Glomerular visceral epithelial cell (primary cell): Measurements from ENCODE around the gene DOCK9.

Experiments
- DNase-seq: peaks from one replicate; pipeline ENCODE4 v3.0.0-alpha.2; 2016; ENCODE audit errors: extremely low spot score

Gene DOCK9

DNA sequence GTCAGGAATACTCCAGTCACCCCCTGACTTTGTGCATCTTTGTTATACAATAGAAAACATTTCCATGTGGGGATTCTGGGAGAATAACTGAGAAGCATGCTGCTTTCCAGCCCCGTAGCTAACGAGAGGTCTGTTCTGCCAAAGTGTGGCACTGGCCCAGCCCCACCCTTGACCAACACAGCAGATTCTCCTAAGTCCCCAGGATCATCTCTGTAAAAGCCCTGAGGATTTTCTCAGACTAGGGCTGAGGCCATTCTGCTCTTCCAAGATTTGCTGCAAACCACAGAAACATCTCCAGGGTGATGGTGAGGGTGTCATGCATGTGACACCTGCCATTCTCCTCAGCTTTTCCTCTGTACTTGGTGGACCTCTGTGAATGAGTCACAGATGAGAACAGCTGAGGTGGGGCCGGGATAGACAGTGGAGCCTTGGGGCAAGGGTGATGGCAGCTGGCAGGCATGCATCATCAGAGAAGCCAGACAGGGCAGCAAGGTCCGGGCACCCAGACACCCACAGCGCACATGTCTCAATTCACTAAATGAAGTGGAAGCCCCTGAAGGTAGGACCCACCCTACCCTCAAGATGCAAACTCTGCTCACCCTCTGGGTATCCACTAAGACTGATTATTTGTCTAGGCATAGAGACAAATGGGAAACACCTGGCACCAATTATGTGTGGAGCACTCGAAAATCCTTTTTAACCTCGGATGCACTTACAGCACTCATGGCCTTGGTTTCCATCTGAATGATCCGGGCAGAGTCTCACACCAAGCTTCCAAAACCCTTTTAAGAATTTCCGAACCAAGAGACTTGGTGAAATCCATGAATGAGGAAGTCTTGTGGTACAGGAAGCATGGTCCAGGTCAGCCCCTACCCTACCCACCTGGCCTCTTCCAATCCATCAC, 20.1 kb upstream of the DOCK9 start:
- peak; percentile 87 for DNase-seq

DNA sequence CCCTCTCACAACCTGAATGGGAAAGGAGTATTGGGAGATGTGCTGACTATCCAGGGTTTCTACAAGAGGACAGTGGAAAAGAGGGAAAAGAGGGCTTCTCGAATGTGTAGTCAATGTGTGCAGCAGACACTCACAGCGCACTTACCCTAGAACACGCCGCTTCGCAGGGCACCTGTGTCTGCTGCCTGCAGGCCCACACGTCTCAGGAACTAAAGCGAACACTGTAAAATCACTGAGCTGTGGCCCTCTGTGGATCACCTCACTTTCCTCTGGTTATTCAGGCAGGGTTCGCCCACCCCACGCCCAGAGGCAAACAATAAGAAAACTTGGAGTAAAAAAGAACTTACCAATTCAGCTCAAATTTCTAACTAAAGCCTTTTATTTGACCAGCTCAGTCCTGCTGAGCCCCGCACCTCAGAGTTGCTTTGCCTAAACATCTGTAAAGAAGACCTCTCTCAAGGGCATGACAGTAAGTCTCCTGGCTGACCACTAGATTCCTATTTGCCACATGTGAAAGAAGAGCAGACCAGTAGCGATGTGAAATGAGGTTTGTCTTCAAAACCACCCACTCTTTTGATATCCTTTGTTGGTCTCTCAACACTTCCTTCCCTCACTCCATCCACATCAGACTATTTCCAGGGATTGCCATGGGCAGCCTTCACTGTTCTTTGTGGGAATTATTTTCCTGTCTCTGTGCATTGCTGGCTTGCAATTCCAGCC, 19.3 kb upstream of the DOCK9 start:
- no peak for DNase-seq

DNA sequence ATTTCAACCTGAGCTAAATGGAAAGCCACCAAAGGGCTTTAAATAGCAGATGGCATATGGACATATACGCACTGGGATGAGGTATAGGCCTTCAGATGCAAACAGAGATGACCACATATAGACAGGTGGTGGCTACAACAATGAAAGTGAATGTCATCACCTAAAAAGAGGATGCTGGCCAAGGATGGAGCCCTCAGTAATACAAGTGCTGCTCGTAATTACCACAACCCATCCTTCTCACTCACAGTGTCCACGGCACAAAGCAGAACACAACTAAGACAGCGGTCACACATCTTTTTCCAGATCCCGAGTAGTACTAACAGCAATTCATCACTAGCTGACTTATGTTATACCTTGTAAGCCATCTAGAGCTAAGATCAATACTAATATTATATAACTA, 18.2 kb upstream of the DOCK9 start:
- no peak for DNase-seq

DNA sequence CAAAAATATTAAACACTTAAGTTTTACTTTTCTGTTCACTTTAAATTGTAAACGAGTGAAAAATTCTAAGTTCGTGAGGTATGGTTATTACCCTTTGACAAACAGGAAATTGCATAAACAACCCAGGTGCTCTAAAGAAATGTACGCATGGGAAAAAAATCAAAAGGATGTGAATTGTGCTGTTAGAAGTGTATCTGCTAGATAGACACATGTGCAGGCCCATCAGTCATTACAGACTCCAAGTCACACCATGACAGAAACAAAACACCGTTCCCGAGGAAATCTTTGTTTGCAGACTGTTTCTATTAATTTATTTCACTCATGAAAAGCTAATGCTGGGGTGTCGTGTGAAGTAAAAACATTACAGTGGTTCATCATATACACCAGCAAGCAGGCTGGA, 17.0 kb upstream of the DOCK9 start:
- no peak for DNase-seq

DNA sequence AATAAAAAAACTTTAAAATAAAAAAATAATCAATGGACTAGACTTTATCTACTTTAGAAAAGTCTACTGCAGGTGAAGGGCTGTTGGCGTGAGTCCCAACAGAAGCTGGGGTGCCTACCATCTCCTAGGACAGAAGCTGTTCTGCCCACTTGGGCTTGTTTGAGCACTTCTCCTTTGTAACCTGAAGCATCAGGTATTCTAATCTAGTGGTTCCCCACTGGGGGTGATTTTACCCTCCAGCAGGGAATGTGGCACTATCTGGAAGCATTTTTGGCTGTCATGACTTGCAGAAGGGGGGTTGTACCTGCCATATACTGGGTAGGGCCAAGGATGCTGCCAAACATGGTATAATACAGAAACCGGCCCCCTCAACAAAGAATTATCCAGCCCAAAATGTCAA, 16.2 kb upstream of the DOCK9 start:
- no peak for DNase-seq

DNA sequence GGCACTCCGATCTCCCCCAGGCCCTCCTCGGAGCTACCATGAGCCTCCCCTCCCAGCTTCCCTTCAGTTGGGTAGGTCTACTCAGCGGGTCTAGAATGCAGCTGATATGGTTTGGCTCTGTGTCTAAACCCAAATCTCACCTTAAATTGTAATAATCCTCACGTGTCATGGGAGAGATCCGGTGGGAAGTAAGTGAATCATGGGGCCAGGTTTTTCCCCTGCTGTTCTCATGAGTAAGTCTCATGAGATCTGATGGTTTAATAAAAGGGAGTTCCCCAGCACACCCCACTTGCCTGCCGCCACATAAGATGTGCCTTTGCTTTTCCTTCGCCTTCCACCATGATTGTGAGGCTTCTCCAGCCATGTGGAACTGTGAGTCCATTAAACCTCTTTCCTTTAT, 14.5 kb upstream of the DOCK9 start:
- peak; percentile 73 for DNase-seq

DNA sequence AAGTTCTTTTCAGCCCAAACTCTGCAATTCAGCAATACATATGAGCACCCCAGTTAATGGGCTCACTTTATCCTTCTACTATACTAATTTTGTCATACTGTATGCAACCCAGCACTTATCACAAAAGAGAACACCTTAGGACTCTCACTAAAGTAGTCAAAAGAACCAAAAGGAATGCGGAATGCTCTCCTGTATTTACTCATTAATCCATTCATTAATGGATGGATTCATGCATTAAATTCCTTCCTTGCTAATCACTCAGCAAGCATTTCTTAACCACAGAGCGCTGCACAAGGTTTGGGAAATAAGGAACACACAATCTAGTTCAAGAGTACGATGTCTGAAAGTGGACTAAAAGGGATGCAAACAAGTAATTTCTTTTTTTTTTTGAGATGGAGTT, 12.8 kb upstream of the DOCK9 start:
- DNase-seq = no peak

DNA sequence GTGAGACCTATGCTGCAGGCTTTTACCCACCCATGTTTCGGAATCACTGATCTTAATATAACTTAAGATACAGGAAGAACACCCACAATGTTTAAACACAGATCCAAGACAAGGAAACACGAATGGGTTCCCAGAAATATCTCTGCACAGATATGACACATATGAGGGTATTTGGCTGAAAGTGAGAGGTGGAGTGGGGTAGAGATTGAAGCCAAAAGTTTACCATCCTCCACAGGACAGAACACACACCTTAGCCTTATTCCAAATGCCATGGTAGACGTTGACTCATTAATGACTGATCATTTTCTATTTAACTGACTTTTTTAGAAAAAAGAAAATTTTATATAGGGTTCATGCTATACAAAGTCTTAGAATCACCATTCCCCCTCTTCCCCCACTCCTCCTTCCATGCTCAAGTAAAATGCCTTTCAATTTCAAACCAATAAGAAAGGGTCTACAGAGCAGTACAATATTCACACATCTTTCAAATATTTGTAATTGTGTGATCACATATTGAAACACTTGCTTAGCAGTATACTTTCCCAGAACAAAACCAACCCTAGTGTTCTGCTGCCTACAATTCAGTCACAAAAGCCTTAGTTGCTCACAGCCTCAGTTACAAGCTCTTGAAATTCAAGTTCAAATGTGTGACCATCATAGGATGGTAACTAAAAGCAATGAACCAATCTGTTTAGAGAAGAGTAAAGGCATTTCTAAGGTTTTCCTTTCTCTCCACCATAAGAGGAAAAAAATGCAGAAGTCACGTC, 11.8 kb upstream of the DOCK9 start:
- no peak for DNase-seq

DNA sequence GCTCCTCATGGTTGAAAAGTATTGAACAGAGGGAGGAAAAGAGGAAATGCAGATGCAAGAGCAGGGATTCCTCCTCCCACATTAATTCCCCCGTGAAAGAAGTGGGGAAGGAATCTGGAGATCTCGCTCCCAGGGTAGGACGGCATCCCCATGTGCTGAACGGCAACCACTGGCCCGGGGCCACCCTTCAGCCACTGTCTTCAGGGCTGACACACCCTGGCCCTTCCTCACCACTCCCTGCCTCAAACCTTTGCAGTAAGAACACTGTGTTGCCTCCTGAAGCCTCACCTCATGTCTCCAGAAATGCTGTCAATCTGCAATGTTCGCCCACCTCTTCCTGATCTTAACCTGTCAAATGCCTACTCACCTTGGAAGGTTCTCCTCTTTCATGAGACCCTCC, 10.9 kb upstream of the DOCK9 start:
- no peak for DNase-seq

DNA sequence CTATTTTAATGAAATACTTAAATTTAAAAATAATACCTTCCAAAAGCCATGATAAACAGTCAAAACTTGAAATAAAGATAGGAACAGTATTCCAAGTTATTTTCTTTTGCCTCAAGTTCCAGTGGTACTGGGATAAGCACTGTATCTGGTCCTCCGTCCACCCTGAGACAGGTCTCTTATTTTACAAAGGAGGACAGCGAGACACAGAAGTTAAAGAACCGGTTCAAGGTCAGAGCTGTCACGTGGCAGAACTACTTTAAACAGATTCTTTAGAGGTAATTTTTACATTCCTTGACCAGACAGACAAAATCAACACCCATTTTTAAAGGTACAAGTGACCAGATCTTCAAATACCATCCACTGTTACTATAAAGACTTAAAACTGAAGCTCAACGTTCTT, 10.4 kb upstream of the DOCK9 start:
- DNase-seq = no peak

DNA sequence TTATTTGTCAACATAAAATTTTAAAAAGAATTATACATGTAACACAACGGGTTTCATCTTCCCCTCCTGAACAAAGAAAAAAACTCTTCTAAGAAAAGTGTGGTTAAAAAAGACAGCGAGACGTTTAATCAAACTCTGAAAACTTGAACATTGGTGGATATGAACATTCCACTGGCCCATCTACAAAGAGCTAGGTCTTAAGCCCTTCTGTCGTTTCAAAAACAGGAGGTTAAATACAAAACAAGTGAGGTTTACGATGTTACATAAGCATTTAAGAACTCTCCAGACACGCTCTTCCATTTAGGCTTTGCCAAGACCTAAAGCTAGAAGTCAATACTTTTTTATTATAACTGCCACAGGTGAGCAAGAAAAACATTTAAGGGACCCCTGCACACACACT, 9.4 kb upstream of the DOCK9 start:
- DNase-seq = no peak

DNA sequence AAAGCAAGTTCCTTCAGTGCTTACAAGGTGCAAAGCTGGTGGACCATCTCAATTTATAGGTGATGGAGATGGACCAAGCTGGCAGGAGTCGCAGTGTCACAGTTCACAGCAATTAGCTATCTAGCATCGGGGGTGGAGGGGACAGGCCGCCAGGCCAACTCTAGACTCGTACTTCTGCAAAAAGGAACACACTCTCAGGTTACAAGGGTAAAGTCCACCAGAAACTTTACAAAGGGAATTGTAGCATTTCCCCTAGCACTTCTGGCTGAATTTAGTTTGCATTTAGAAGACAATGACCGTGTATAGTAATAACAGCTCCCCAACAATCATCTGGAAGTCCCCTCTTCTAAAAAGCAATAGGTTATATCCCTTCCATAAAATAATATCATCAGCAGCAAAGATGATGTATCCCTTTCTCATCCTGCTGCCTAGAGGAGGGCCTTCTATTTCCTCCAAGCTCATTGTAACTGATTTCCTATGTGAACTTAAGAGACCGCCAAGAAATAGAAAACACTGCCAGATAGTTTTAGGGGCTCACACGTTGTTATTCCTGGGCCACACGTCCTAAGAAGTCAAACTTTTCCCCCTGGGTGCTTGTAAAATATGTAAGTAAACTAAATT, 8.5 kb upstream of the DOCK9 start:
- DNase-seq = no peak

DNA sequence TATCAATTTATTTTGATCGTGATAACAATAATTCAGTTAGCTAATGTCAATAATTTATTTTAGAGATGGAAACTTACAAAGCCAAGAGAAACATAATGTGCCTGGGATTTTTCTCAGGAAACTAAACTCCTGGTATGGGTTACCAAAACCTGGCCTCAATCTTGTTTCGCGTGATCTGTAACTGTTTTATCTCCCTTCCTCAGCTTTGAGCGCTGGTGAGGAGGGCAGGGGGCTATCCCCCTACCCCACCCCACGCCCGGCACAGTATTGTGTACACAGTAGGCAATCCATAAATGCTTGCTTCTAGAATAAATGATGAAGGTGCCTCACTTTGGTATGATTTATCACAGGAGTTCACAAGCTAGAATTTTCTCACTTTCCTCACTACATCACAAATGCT, 7.7 kb upstream of the DOCK9 start:
- DNase-seq = no peak

DNA sequence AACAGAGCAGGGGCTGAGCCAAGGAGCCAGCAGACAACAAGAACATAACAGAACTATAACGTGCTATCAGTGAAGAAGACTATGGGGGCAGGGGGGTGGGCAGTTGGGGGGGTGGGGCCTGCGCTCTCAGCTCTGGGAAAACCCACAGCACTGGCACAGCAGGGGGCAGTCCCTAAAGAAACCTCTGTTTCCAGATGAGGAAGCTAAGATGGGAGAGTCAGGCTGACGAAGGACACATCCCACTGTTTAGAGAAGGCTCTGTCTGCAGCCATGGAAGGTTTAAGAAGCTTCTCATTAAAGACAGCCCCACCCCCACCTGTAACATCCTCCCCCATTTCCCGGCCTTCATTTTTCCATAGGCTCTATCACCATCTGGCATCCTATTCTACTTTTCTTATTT, 7.1 kb upstream of the DOCK9 start:
- no peak for DNase-seq

DNA sequence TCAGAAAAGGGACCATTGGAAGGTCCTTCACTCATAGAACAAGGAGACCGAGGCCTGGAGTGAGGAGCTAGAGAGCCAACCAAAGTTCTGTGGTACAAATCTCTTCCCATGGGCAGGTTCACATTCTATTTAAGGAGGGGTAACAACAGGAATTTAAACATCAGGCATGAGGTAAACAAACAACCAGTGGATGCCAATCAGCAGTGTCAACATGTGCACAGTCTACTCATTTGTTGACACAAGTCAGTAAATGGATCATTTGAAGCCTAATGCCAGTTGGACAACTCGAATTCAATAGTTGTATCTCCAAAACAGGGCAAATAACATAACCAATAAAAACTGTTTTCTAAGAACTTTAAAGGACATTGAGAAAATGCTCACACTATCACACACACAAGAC, 6.3 kb upstream of the DOCK9 start:
- DNase-seq = no peak

DNA sequence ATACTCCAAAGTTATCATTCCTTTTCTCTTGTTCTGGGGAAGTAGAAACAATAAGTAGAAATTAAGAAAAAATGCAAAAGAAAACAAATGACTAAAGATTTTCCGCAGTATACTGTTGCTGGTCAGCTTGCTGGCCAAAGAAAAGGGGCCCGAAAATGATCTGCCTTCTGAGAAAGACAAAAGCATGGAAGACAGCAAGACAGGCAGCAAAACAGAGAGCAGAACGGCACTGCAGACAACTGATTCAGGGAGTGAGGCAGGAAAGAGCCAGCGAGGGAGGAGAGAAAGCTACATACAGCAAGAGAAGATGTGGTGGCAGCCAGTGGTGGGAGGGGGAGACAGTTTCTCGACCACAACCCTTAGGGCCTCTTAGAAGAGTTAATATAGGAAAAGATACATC, 5.3 kb upstream of the DOCK9 start:
- DNase-seq = no peak

DNA sequence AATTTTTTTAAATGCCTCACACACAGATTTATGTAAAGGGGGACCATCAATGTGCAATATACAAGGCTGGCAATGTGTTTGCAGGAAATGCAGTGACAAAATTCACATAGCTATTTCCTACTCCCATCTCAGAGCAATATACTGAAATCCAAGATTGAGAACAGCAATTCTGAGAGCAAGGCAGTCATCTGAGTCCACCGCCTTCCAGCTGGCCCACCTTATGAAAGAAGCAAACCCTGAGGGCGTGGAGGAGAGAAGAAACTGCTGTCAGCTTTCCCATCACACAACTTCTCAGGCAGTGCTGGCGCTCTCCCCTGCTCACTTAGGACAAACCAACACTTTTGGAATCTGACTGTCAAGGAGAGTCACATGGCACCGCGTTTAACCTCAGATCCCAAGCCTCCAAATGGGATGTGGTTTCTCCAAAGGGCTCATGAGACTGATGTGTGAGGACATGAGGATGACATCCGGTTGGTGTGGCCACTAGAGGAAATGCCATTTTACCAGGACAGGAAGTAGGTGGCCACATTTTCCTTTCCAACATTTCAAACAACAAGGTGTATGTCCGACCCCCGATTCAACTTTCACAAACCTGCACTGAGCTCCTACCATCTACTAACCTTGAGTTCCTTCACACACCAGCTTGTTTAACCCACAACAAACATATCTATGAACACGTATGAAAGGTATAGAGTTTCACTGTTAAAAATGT, 3.7 kb upstream of the DOCK9 start:
- peak; percentile 36 for DNase-seq

DNA sequence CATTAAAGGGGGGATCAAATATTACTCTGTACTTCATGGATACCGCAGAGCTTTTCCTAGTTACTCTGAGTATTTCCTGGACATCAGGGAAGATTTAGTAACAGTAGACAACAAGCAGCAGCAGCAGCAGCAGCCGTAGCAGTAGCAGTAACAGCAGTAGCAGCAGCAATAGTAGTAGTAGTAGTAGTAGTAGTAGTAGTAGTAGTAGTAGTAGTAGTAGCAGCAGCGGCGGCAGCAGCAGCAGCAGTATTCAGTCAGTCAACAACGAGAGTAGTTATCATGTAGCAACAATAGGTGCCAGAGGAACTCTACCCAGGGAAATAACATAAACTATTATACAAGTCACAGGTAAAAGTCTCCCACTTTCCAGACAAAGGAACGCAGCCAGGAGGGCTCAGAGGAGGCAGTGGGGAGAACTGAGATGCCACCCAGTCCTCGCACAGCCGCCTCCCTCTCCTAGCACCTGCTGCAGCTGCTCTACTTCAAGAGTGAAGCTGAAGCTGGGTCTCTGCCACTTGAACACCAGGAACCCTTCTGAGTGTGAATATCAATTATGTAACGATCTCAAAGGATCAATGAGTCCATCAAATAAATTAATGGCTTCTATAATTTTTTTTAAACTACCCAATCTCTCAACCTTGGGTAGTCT, 1.3 kb upstream of the DOCK9 start:
- DNase-seq = no peak

DNA sequence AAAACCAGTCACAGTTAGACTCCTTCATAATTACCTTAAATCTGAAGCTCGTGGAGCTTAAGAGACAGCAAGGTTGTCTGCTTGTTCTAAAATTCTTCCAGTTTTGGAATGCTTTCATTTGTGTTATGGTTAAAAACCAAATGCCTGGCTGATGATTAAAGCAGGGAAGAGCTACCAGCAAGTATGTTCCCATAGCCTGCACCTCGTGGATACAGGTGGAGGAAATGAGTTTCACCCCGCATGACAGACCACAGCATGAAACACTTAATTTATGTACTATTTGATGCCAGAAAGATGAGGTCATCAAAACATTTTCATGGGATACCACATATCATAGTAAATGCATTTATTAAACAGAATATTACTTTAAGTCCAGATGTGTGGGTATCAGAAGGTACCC, 416 bp upstream of the DOCK9 start:
- peak; percentile 93 for DNase-seq

DNA sequence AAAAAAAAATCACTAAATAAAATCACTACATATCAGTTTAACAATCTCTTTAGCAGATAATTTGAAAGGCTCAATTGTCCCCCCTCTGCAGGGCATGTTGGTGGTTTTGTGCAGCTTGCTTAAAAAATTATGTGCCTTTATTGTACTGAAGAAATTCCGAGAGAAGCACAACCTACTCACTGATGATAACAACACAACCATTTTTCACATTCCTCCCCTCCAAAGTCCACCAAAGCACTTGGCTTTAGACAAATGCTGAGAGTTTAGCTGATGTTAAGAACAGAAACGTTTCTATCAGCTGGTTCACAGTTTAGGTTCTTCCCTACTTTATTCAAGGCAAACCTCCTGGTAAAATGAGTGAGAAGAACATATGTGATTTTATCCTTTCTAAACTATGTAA, 923 bp downstream of the DOCK9 start:
- peak; percentile 7 for DNase-seq

DNA sequence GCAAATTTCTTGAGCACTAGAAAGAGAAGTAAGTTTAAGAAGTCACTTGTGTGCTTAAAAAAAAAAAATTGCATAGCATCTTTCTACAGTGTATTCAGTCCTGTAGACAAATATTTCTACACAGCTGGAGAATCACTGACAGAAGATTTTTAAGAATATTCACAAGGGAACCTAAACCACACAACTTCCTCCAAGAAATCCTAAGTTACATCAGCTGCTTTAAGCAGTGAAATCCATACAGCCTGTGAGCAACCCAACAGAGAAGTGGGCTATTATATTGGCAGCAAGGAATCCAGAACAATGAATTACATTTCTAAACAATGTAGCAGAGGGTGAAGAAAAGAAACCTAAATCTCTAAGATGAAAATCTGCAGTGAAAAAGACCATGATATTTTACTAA, 1.5 kb downstream of the DOCK9 start:
- DNase-seq = peak; percentile 30
